Lung (tissue), 12 donors: Measurements from ENCODE around the gene PGM1. TPM values are rescaled to one million over a fixed set of nuclear protein-coding genes. Genes with fewer than 3 reads are reported as not detected.

Experiments used
- ATAC-seq: fragments of 200-7000 bp; cut with Tn5 transposase; one replicate; pipeline ENCODE4 v1.9.1; 2020; ENCODE audit warnings: moderate number of reproducible peaks; ENCODE audit not compliant: insufficient read depth, low FRiP score
- DNase-seq, 3 donors: peaks; one replicate each; pipeline ENCODE4 v3.0.0-alpha.2; 2013 to 2017
- H3K27ac ChIP-seq, 2 donors: one replicate each; pipeline ENCODE4 v1.5.1; 2013; ENCODE audit warnings: mild to moderate bottlenecking in 2 of 2, moderate library complexity in 2 of 2, control low read depth in 1 of 2, inconsistent platforms in 1 of 2, low read depth in 1 of 2, low read length in 1 of 2
- H3K27me3 ChIP-seq, 3 donors: one replicate each; pipeline ENCODE4 v1.5.1; 2013; ENCODE audit warnings: low read length in 2 of 3; ENCODE audit not compliant: control insufficient read depth in 3 of 3, insufficient read depth in 3 of 3
- H3K36me3 ChIP-seq, 4 donors: one replicate each; pipeline ENCODE4 v1.5.1; 2013; ENCODE audit warnings: low read length in 4 of 4, mild to moderate bottlenecking in 1 of 4, moderate library complexity in 1 of 4; ENCODE audit not compliant: control insufficient read depth in 4 of 4, insufficient read depth in 4 of 4
- H3K4me1 ChIP-seq, 5 donors: one replicate each; pipeline ENCODE4 v1.5.1; 2013; ENCODE audit warnings: low read length in 5 of 5, mild to moderate bottlenecking in 2 of 5, moderate library complexity in 1 of 5; ENCODE audit not compliant: control insufficient read depth in 5 of 5, insufficient read depth in 5 of 5
- H3K4me3 ChIP-seq: one replicate; pipeline ENCODE4 v1.5.1; 2013; ENCODE audit warnings: mild to moderate bottlenecking, control low read depth, moderate library complexity
- H3K9ac ChIP-seq, 2 donors: one replicate each; pipeline ENCODE4 v1.5.1; 2013; ENCODE audit warnings: low read length in 2 of 2, control low read depth in 1 of 2; ENCODE audit not compliant: insufficient read depth in 1 of 2
- H3K9me3 ChIP-seq, 4 donors: one replicate each; pipeline ENCODE4 v1.5.1; 2013; ENCODE audit warnings: low read length in 3 of 4, mild to moderate bottlenecking in 1 of 4, moderate library complexity in 1 of 4; ENCODE audit not compliant: control insufficient read depth in 4 of 4, insufficient read depth in 3 of 4
- CTCF ChIP-seq: IDR thresholded peaks from 2 replicates; pipeline ENCODE4 v1.5.1; 2012; ENCODE audit warnings: mild to moderate bottlenecking; ENCODE audit errors: control extremely low read depth, extremely low read depth
- WGBS, 2 donors: extraction: QIAGEN DNeasy Blood & Tissue Kit; methylation state at CpG; one replicate each; pipeline ENCODE4 v1.1.7; 2013; 5-methylcytosine and 5-hydroxymethylcytosine counted together
- polyA plus RNA-seq, 2 donors: library from polyadenylated mRNA; stranded (reverse); fragments of 200-250 nt; gene quantifications; one replicate each; pipeline ENCODE4 v1.2.1, GENCODE V29; 2013
- total RNA-seq, 2 donors: library from RNA; depleted of rRNA in 1 of 2; stranded (reverse); fragments of >200 nt in 1 of 2; gene quantifications; one replicate each; pipeline ENCODE4 v1.2.1, GENCODE V29; 2014 to 2021
- donor health status: control.
- donor health status: control.
- donor health status: Bipolar disorder and iron deficiency.
- donor health status: healthy.
- donor health status: DM: yes; HTN: yes; CAD: no.

Gene PGM1
- total and polyA plus RNA-seq, 4 donors, result 9.1 to 53.8 (median 34.8) TPM

- Histone ChIP-seq H3K27me3 (no peaks in the 10 kb centered on the region), H3K27ac (no peak overlapping the region), H3K4me1 (peaks cover 0 to 10% (median 3%) of the 10 kb centered on the region in 5 donors), H3K4me3 (no peak overlapping the region), H3K9ac (no peak overlapping the region), H3K36me3 (peaks cover 10 to 35% (median 25%) of the 10 kb centered on the region in 4 donors), H3K9me3 (peaks cover 0 to 2% (median 0%) of the 10 kb centered on the region in 4 donors)
- ATAC-seq, result no peak
- no peak for TF ChIP-seq CTCF
- WGBS, 2 donors, result 93 to 96% methylated on average over 4 of the region's 4 CpGs
- DNase-seq, result no peak
Measured at GRCh38 chr1:63634471-63634870, 41.3 kb downstream of the PGM1 start.

DNA sequence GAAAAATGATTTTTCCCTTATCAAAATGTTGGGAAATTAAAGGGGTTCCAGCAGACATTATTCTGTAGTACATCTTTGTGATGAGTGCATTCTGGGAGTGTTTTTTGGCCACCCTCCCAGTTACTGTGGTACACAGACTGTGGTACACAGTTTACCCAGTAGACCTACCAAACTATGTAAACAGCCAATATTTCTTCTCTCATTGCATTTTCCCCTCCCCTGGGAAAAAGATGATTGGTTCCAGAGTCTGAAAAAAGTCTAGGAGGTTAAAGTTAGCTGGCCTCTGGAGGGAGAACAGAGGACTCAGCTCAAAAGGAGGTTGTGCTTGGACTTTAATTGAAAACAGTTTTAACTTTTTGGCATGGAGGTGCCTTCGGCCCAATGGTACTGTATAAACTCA is 42.5 kb downstream of the PGM1 start:
- H3K4me1 ChIP-seq, result peaks cover 0 to 11% (median 6%) of the 10 kb centered on the region in 5 donors
- no peak for TF ChIP-seq CTCF
- no peak for ATAC-seq
- no peak overlapping the region for H3K27ac ChIP-seq
- no peak overlapping the region for H3K4me3 ChIP-seq
- DNase-seq, result no peak
- peaks cover 8 to 28% (median 22%) of the 10 kb centered on the region in 4 donors for H3K36me3 ChIP-seq
- 92 to 95% methylated on average over 1 of the region's 1 CpG for WGBS, 2 donors
- peaks cover 0 to 2% (median 0%) of the 10 kb centered on the region in 4 donors for H3K9me3 ChIP-seq
- no peak overlapping the region for H3K9ac ChIP-seq
- H3K27me3 ChIP-seq, result no peaks in the 10 kb centered on the region

- Histone ChIP-seq H3K27me3 (no peaks in the 10 kb centered on the region), H3K27ac (no peak overlapping the region), H3K36me3 (peaks cover 8 to 26% (median 20%) of the 10 kb centered on the region in 4 donors), H3K4me1 (peaks cover 0 to 19% (median 11%) of the 10 kb centered on the region in 5 donors), H3K4me3 (no peak overlapping the region), H3K9me3 (peaks cover 0 to 2% (median 0%) of the 10 kb centered on the region in 4 donors), H3K9ac (no peak overlapping the region)
- WGBS, 2 donors, result 84 to 89% methylated on average over 15 of the region's 15 CpGs
- TF ChIP-seq CTCF, result no peak
- DNase-seq (peak in 2 of 3 donors; percentile 50 to 75), ATAC-seq (no peak)
Measured at GRCh38 chr1:63636192-63637105, 43.2 kb downstream of the PGM1 start.
